Limb (tissue), 2 donors: ENCODE measurements around the gene DNASE1L3.
"Not testable (repeated sequence)": the region's sequence is repeated elsewhere in the genome, so short reads cannot be mapped to it uniquely, and the experiment has no call there.

Experiments
- DNase-seq, 2 donors: peaks; one replicate each; pipeline ENCODE4 v3.0.0-alpha.2; 2016; ENCODE audit errors: extremely low spot score in 2 of 2

The DNASE1L3 gene

GRCh38 chr3:58201451-58201850 is 9.3 kb downstream of the DNASE1L3 start:
- DNase-seq, result not testable (repeated sequence)

GRCh38 chr3:58200846-58201355 is 9.9 kb downstream of the DNASE1L3 start:
- DNase-seq, result no peak

- no peak for DNase-seq
Observed at GRCh38 chr3:58200121-58200709, 10.6 kb downstream of the DNASE1L3 start.

- DNase-seq, result no peak
Observed at GRCh38 chr3:58198804-58199203, 12.0 kb downstream of the DNASE1L3 start.

- DNase-seq, result no peak
Observed at GRCh38 chr3:58198362-58198761, 12.4 kb downstream of the DNASE1L3 start.

- no peak for DNase-seq
Observed at GRCh38 chr3:58197588-58197987, 13.2 kb downstream of the DNASE1L3 start.

- no peak for DNase-seq
Observed at GRCh38 chr3:58193682-58194407, 16.9 kb downstream of the DNASE1L3 start.

- no peak for DNase-seq
Observed at GRCh38 chr3:58192069-58192468, 18.7 kb downstream of the DNASE1L3 start.

- no peak for DNase-seq
Observed at GRCh38 chr3:58191361-58191991, 19.3 kb downstream of the DNASE1L3 start.

- DNase-seq, result no peak
Observed at GRCh38 chr3:58190882-58191281, 19.9 kb downstream of the DNASE1L3 start.

- no peak for DNase-seq
Observed at GRCh38 chr3:58190291-58190690, 20.5 kb downstream of the DNASE1L3 start.

GRCh38 chr3:58189691-58190090 is 21.1 kb downstream of the DNASE1L3 start:
- DNase-seq, result no peak

GRCh38 chr3:58188921-58189451 is 21.8 kb downstream of the DNASE1L3 start:
- no peak for DNase-seq

- DNase-seq, result no peak
Observed at GRCh38 chr3:58188173-58188564, 22.6 kb downstream of the DNASE1L3 start.

- no peak for DNase-seq
Observed at GRCh38 chr3:58184982-58185360, 25.8 kb downstream of the DNASE1L3 start.

- DNase-seq, result no peak
Observed at GRCh38 chr3:58184309-58184981, 26.3 kb downstream of the DNASE1L3 start.

GRCh38 chr3:58183891-58184290 is 26.9 kb downstream of the DNASE1L3 start:
- DNase-seq, result no peak

- DNase-seq, result no peak
Observed at GRCh38 chr3:58183221-58183620, 27.6 kb downstream of the DNASE1L3 start.

GRCh38 chr3:58180940-58181587 is 29.7 kb downstream of the DNASE1L3 start:
- DNase-seq, result no peak

GRCh38 chr3:58180099-58180880 is 30.5 kb downstream of the DNASE1L3 start:
- no peak for DNase-seq
